Osteoblast (primary cell): Measurements from ENCODE around the gene RIOK1. TPM values are rescaled to one million over a fixed set of nuclear protein-coding genes. Genes with fewer than 3 reads are reported as not detected.

Source experiments
- DNase-seq: peaks from one replicate; pipeline ENCODE4 v3.0.0; 2011; ENCODE audit warnings: low spot score, mixed read lengths; ENCODE audit not compliant: insufficient read length; ENCODE audit errors: missing footprints
- H2AFZ ChIP-seq: 2 replicates; pipeline ENCODE4 v1.6.0; 2011; ENCODE audit warnings: mild to moderate bottlenecking, low read length
- H3K27ac ChIP-seq: 2 replicates; pipeline ENCODE4 v1.5.1; 2011; ENCODE audit warnings: mild to moderate bottlenecking, low read depth, low read length, moderate library complexity
- H3K27me3 ChIP-seq: 2 replicates; pipeline ENCODE4 v1.6.0; 2012; ENCODE audit warnings: mild to moderate bottlenecking, control low read depth, inconsistent platforms, low read length, moderate library complexity; ENCODE audit not compliant: insufficient read depth
- H3K36me3 ChIP-seq: 2 replicates; pipeline ENCODE4 v1.5.1; 2011; ENCODE audit warnings: mild to moderate bottlenecking, low read length, control low read depth, moderate library complexity; ENCODE audit not compliant: insufficient read depth
- H3K4me1 ChIP-seq: 2 replicates; pipeline ENCODE4 v1.5.1; 2011; ENCODE audit warnings: mild to moderate bottlenecking, low read length, control low read depth, moderate library complexity; ENCODE audit not compliant: insufficient read depth
- H3K4me2 ChIP-seq: 2 replicates; pipeline ENCODE4 v1.6.0; 2011; ENCODE audit warnings: mild to moderate bottlenecking, low read length; ENCODE audit not compliant: insufficient read depth
- H3K4me3 ChIP-seq: fragments of 200-600 bp; sonication (generic); 3 replicates; pipeline ENCODE4 v1.5.1; 2012; ENCODE audit warnings: mild to moderate bottlenecking, low read length, inconsistent platforms; ENCODE audit not compliant: insufficient read depth
- H3K79me2 ChIP-seq: 2 replicates; pipeline ENCODE4 v1.6.0; 2012; ENCODE audit warnings: mild to moderate bottlenecking, low read length, control low read depth, inconsistent platforms; ENCODE audit not compliant: insufficient read depth
- H3K9me3 ChIP-seq: 2 replicates; pipeline ENCODE4 v1.5.1; 2011; ENCODE audit warnings: low read depth, low read length, control low read depth
- H4K20me1 ChIP-seq: 2 replicates; pipeline ENCODE4 v1.6.0; 2012; ENCODE audit warnings: mild to moderate bottlenecking, low read length, control low read depth; ENCODE audit not compliant: insufficient read depth
- CTCF ChIP-seq: IDR thresholded peaks from 2 replicates; pipeline ENCODE4 v1.5.1; 2011; ENCODE audit warnings: mild to moderate bottlenecking, low read depth, low read length, moderate library complexity; ENCODE audit errors: extremely low read depth
- total RNA-seq: library from RNA; depleted of rRNA; stranded (reverse); fragments of >200 nt; gene quantifications from 2 replicates; pipeline ENCODE4 v1.2.3, GENCODE V29; 2012

RIOK1 gene
- total RNA-seq, 1 donor, result 14.1 TPM

- no peaks in the 10 kb centered on the region for H3K9me3 ChIP-seq
- no peak for DNase-seq
- H3K27ac ChIP-seq, result no peak overlapping the region
- H4K20me1 ChIP-seq, result no peaks in the 10 kb centered on the region
- peaks cover 24% of the 10 kb centered on the region for H3K4me1 ChIP-seq
- H3K4me2 ChIP-seq, result no peak overlapping the region
- H3K4me3 ChIP-seq, result no peak overlapping the region
- TF ChIP-seq CTCF, result no peak
- peaks cover 26% of the 10 kb centered on the region for H3K36me3 ChIP-seq
- H3K27me3 ChIP-seq, result no peaks in the 10 kb centered on the region
- peaks cover 39% of the 10 kb centered on the region for H3K79me2 ChIP-seq
- no peak overlapping the region for H2AFZ ChIP-seq
Measured at GRCh38 chr6:7392402-7392801, 2.8 kb downstream of the RIOK1 start.

GRCh38 chr6:7401075-7401474, 11.5 kb downstream of the RIOK1 start:
- Histone ChIP-seq H3K4me3 (no peak overlapping the region), H2AFZ (no peak overlapping the region), H3K27me3 (no peaks in the 10 kb centered on the region), H3K36me3 (peaks cover 61% of the 10 kb centered on the region), H3K9me3 (no peaks in the 10 kb centered on the region), H3K27ac (peak overlapping the region; percentile 20), H4K20me1 (no peaks in the 10 kb centered on the region), H3K4me1 (peaks cover 6% of the 10 kb centered on the region), H3K4me2 (no peak overlapping the region), H3K79me2 (no peaks in the 10 kb centered on the region)
- TF ChIP-seq CTCF, result no peak
- peak; percentile 38 for DNase-seq

GRCh38 chr6:7402716-7403115, 13.1 kb downstream of the RIOK1 start:
- Histone ChIP-seq H3K4me1 (peaks cover 6% of the 10 kb centered on the region), H3K4me3 (no peak overlapping the region), H4K20me1 (no peaks in the 10 kb centered on the region), H3K9me3 (no peaks in the 10 kb centered on the region), H3K79me2 (no peaks in the 10 kb centered on the region), H2AFZ (no peak overlapping the region), H3K36me3 (peaks cover 66% of the 10 kb centered on the region), H3K4me2 (no peak overlapping the region), H3K27me3 (no peaks in the 10 kb centered on the region), H3K27ac (no peak overlapping the region)
- DNase-seq, result peak; percentile 14
- TF ChIP-seq CTCF, result no peak

- peaks cover 63% of the 10 kb centered on the region for H3K36me3 ChIP-seq
- no peaks in the 10 kb centered on the region for H3K27me3 ChIP-seq
- no peaks in the 10 kb centered on the region for H3K9me3 ChIP-seq
- H3K79me2 ChIP-seq, result no peaks in the 10 kb centered on the region
- peaks cover 6% of the 10 kb centered on the region for H3K4me1 ChIP-seq
- TF ChIP-seq CTCF, result no peak
- H3K4me2 ChIP-seq, result no peak overlapping the region
- no peak overlapping the region for H2AFZ ChIP-seq
- no peak overlapping the region for H3K4me3 ChIP-seq
- no peak overlapping the region for H3K27ac ChIP-seq
- H4K20me1 ChIP-seq, result no peaks in the 10 kb centered on the region
- DNase-seq, result no peak
Measured at GRCh38 chr6:7404546-7404945, 14.9 kb downstream of the RIOK1 start.
